Gastroesophageal sphincter (tissue), 2 donors: ENCODE data around the gene NFE2.

Experiments
- EP300 ChIP-seq: sonication (generic); formaldehyde crosslinking; IDR thresholded peaks from one replicate; pipeline ENCODE4 v1.6.1; 2017; ENCODE audit warnings: antibody characterized with exemption, mild to moderate bottlenecking
- POLR2A ChIP-seq, 2 donors: fragments of 450-650 bp; IDR thresholded peaks; one replicate each; pipeline ENCODE4 v1.6.1; 2017; ENCODE audit warnings: antibody characterized with exemption in 2 of 2, mild to moderate bottlenecking in 2 of 2, moderate library complexity in 1 of 2
- POLR2AphosphoS5 ChIP-seq: sonication (generic); formaldehyde crosslinking; IDR thresholded peaks from one replicate; pipeline ENCODE4 v1.6.1; 2017; ENCODE audit warnings: antibody characterized with exemption

DNA sequence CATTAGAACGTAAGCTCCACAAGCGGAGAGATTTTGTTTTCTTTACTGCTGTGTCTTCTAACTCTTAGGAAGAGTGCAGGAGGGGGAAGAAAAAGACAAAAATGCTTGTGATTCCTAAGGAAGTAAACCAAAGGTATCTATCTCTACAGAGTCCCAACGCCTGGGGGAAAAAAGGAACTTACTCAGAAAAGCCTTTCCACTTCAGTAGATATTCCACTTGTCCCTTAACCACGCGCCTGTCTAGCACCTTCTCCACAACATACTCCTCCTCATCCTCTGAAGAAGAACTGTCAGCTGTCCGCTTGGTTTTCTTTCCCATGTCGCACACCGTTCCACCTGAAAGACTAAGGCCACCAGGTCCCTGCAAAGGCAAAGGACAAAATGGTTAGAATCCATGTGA lies 43.5 kb downstream of the NFE2 start:
- TF ChIP-seq POLR2A (IDR thresholded peaks at IDR 0.05) (no peak), POLR2AphosphoS5 (no peak), EP300 (no peak)
